Fibroblast of lung (primary cell): Measurements from ENCODE around the gene SEMA4C. TPM values are rescaled to one million over a fixed set of nuclear protein-coding genes. Genes with fewer than 3 reads are reported as not detected.

Experiments
- DNase-seq, 2 donors: peaks; one replicate each; pipeline versions ENCODE4 v3.0.0 to v3.0.0-alpha.2; 2010; ENCODE audit warnings: low read depth in 2 of 2
- H2AFZ ChIP-seq: 2 replicates; pipeline ENCODE4 v1.5.1; 2012; ENCODE audit warnings: low read length, control low read depth, inconsistent platforms
- H3K27ac ChIP-seq: 2 replicates; pipeline ENCODE4 v1.5.1; 2011; ENCODE audit warnings: low read length, control low read depth; ENCODE audit not compliant: insufficient read depth
- H3K27me3 ChIP-seq: 2 replicates; pipeline ENCODE4 v1.5.1; 2011; ENCODE audit warnings: mild to moderate bottlenecking, low read length; ENCODE audit not compliant: control insufficient read depth, insufficient read depth
- H3K36me3 ChIP-seq: 2 replicates; pipeline ENCODE4 v1.5.1; 2011; ENCODE audit warnings: low read length; ENCODE audit not compliant: control insufficient read depth, insufficient read depth
- H3K4me1 ChIP-seq: 2 replicates; pipeline ENCODE4 v1.5.1; 2011; ENCODE audit warnings: low read length; ENCODE audit not compliant: control insufficient read depth, insufficient read depth; ENCODE audit errors: extremely low read depth
- H3K4me2 ChIP-seq: 2 replicates; pipeline ENCODE4 v1.5.1; 2011; ENCODE audit warnings: low read length, control low read depth; ENCODE audit not compliant: insufficient read depth; ENCODE audit errors: extremely low read depth
- H3K4me3 ChIP-seq, 4 experiments: fragments of 200-600 bp in 1 of 4; sonication (generic) in 1 of 4; replicated peaks in 1 of 4; 2 replicates each; pipeline ENCODE4 v1.5.1; 2011 to 2016; ENCODE audit warnings: low read length in 4 of 4, low read depth in 3 of 4, mild to moderate bottlenecking in 3 of 4, control low read depth in 2 of 4, inconsistent platforms in 1 of 4, mixed read lengths in 1 of 4; ENCODE audit not compliant: insufficient read depth in 1 of 4; ENCODE audit errors: control extremely low read depth in 1 of 4
- H3K79me2 ChIP-seq: 2 replicates; pipeline ENCODE4 v1.5.1; 2012; ENCODE audit warnings: mild to moderate bottlenecking, low read length, inconsistent platforms; ENCODE audit not compliant: control insufficient read depth, insufficient read depth
- H3K9ac ChIP-seq: 2 replicates; pipeline ENCODE4 v1.5.1; 2011; ENCODE audit warnings: mild to moderate bottlenecking, low read length, control low read depth; ENCODE audit not compliant: insufficient read depth
- H3K9me3 ChIP-seq: 2 replicates; pipeline ENCODE4 v1.5.1; 2012; ENCODE audit warnings: low read depth, low read length; ENCODE audit not compliant: control insufficient read depth, insufficient read depth
- H4K20me1 ChIP-seq: 2 replicates; pipeline ENCODE4 v1.5.1; 2011; ENCODE audit warnings: low read length; ENCODE audit not compliant: control insufficient read depth, insufficient read depth; ENCODE audit errors: extremely low read depth
- EZH2 ChIP-seq: IDR thresholded peaks from 2 replicates; pipeline ENCODE4 v1.5.1; 2012; ENCODE audit warnings: low read length, control low read depth, mild to moderate bottlenecking; ENCODE audit errors: missing control alignments
- polyA plus RNA-seq, 2 donors: library from polyadenylated mRNA; depleted of rRNA in 1 of 2; stranded (reverse) in 1 of 2; unstranded in 1 of 2; fragments of >200 nt; gene quantifications; 2 replicates each; pipeline ENCODE4 v1.2.1, GENCODE V29; 2011 to 2012; ENCODE audit warnings: missing spikeins in 1 of 2
- total RNA-seq: library from RNA; depleted of rRNA; stranded (reverse); fragments of >200 nt; gene quantifications from 2 replicates; pipeline ENCODE4 v1.2.1, GENCODE V29; 2014
- TF ChIP-seq, protein P1 (sequence below), 2 donors: IDR thresholded peaks in 1 of 2; conservative IDR thresholded peaks in 1 of 2; 1 replicate in 1 of 2; 2 replicates in 1 of 2; pipeline ENCODE4 v1.5.1; 2011 to 2012; ENCODE audit warnings: low read length in 2 of 2, control low read depth in 1 of 2, inconsistent platforms in 1 of 2, low read depth in 1 of 2, mild to moderate bottlenecking in 1 of 2

Gene SEMA4C
- total and polyA plus RNA-seq, 2 donors (not counting 1 experiment from before 2014, with no cell fraction given) = 12.7 to 17.5 TPM

- Histone ChIP-seq H3K4me2 (no peak overlapping the region), H3K9ac (no peak overlapping the region), H3K27ac (no peak overlapping the region), H4K20me1 (no peaks in the 10 kb centered on the region), H3K79me2 (peaks cover 6% of the 10 kb centered on the region), H3K36me3 (peaks cover 4% of the 10 kb centered on the region), H2AFZ (no peak overlapping the region), H3K4me3 (no peak overlapping the region), H3K9me3 (no peaks in the 10 kb centered on the region), H3K4me1 (peaks cover 3% of the 10 kb centered on the region), H3K27me3 (no peaks in the 10 kb centered on the region)
- TF ChIP-seq EZH2 = no peak
- TF ChIP-seq, protein P1, sequence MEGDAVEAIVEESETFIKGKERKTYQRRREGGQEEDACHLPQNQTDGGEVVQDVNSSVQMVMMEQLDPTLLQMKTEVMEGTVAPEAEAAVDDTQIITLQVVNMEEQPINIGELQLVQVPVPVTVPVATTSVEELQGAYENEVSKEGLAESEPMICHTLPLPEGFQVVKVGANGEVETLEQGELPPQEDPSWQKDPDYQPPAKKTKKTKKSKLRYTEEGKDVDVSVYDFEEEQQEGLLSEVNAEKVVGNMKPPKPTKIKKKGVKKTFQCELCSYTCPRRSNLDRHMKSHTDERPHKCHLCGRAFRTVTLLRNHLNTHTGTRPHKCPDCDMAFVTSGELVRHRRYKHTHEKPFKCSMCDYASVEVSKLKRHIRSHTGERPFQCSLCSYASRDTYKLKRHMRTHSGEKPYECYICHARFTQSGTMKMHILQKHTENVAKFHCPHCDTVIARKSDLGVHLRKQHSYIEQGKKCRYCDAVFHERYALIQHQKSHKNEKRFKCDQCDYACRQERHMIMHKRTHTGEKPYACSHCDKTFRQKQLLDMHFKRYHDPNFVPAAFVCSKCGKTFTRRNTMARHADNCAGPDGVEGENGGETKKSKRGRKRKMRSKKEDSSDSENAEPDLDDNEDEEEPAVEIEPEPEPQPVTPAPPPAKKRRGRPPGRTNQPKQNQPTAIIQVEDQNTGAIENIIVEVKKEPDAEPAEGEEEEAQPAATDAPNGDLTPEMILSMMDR (conservative IDR thresholded peaks at IDR 0.05 in 1 of 2, IDR thresholded peaks at IDR 0.05 in 1 of 2; ENCODE audit: low read depth in 1 of 2, low read length in 2 of 2) = no peak
- no peak for DNase-seq
These were observed 16.6 kb downstream of the SEMA4C start for GRCh38 chr2:96853321-96853720.

GRCh38 chr2:96852667-96853066 lies 17.2 kb downstream of the SEMA4C start:
- Histone ChIP-seq H4K20me1 (no peaks in the 10 kb centered on the region), H3K36me3 (peaks cover 4% of the 10 kb centered on the region), H3K27me3 (no peaks in the 10 kb centered on the region), H3K4me3 (no peak overlapping the region), H3K9ac (no peak overlapping the region), H3K4me1 (peaks cover 3% of the 10 kb centered on the region), H2AFZ (no peak overlapping the region), H3K4me2 (no peak overlapping the region), H3K79me2 (peaks cover 6% of the 10 kb centered on the region), H3K27ac (no peak overlapping the region), H3K9me3 (no peaks in the 10 kb centered on the region)
- DNase-seq = no peak
- TF ChIP-seq, protein P1 (conservative IDR thresholded peaks at IDR 0.05 in 1 of 2, IDR thresholded peaks at IDR 0.05 in 1 of 2; ENCODE audit: low read depth in 1 of 2, low read length in 2 of 2) = no peak
- TF ChIP-seq EZH2 = no peak

DNA sequence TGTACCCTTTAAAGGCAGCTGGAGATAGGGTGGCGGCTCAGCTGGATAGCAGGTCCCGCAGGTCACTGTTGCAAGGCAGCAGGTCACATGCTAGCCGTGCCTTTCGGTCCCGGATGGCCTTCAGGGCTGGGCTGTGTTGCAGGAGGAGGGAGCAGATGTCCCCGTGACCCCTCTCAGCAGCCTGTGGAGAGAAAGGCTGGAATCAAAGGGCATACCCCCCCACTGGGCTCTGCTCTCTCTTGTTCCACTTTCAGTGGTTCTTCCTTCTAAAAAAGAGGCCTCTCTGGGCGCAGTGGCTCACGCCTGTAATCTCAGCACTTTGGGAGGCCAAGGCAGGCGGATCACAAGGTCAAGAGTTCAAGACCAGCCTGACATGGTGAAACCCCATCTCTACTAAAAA lies 21.6 kb downstream of the SEMA4C start:
- no peak for TF ChIP-seq EZH2
- TF ChIP-seq, protein P1 (conservative IDR thresholded peaks at IDR 0.05 in 1 of 2, IDR thresholded peaks at IDR 0.05 in 1 of 2; ENCODE audit: low read depth in 1 of 2, low read length in 2 of 2) = no peak
- H3K9me3 ChIP-seq = no peaks in the 10 kb centered on the region
- peaks cover under 1% of the 10 kb centered on the region for H3K36me3 ChIP-seq
- DNase-seq = no peak
- H3K27me3 ChIP-seq = no peaks in the 10 kb centered on the region
- no peak overlapping the region for H3K4me2 ChIP-seq
- no peak overlapping the region for H3K9ac ChIP-seq
- H3K79me2 ChIP-seq = no peaks in the 10 kb centered on the region
- no peaks in the 10 kb centered on the region for H4K20me1 ChIP-seq
- H3K4me3 ChIP-seq = no peak overlapping the region
- H3K27ac ChIP-seq = no peak overlapping the region
- H3K4me1 ChIP-seq = no peaks in the 10 kb centered on the region
- H2AFZ ChIP-seq = no peak overlapping the region
